Panc1 (cell line): ENCODE measurements around the gene TENT4B. TPM values are rescaled to one million over a fixed set of nuclear protein-coding genes. Genes with fewer than 3 reads are reported as not detected.

Source experiments
- ATAC-seq: fragments of 200-7000 bp; cut with Tn5 transposase; 2 replicates; pipeline ENCODE4 v1.9.1; 2020; ENCODE audit warnings: mild to moderate bottlenecking, moderate library complexity
- BruUV-seq: library from RNA; stranded (reverse); fragments of 400-500 nt; replicated peaks from 2 replicates; lab custom pipeline; 2021; lab: Mats Ljungman, UMichigan
- CTCF ChIA-PET: fragments of 300-600 bp; sonication (Branson Sonifier 250); formaldehyde crosslinking; loops from one replicate; lab custom pipeline; 2022; ENCODE audit warnings: antibody characterized with exemption; lab: Charles Lee
- POLR2A ChIA-PET: fragments of 300-600 bp; sonication (Branson Sonifier 250); formaldehyde crosslinking; loops from one replicate; lab custom pipeline; 2022; ENCODE audit warnings: antibody characterized with exemption; lab: Charles Lee
- DNase-seq: peaks from one replicate; pipeline ENCODE4 v3.0.0-alpha.2; 2010; ENCODE audit warnings: low read depth, low spot score
- H3K27ac ChIP-seq: 2 replicates; pipeline ENCODE4 v1.5.1; 2011; ENCODE audit warnings: mild to moderate bottlenecking, low read length, inconsistent platforms
- H3K27me3 ChIP-seq: fragments of 200-500 bp; sonication (Bioruptor generic); 2 replicates; pipeline ENCODE4 v1.6.0; 2014; ENCODE audit warnings: low read length, inconsistent platforms; ENCODE audit not compliant: control insufficient read depth, insufficient read depth
- H3K36me3 ChIP-seq: fragments of 200-500 bp; sonication (Bioruptor generic); 2 replicates; pipeline ENCODE4 v1.5.1; 2014; ENCODE audit warnings: inconsistent platforms, mild to moderate bottlenecking, low read length, moderate library complexity; ENCODE audit not compliant: control insufficient read depth, insufficient read depth
- H3K4me1 ChIP-seq: 2 replicates; pipeline ENCODE4 v1.5.1; 2011; ENCODE audit warnings: inconsistent platforms, mild to moderate bottlenecking, low read length, moderate library complexity; ENCODE audit not compliant: control insufficient read depth, insufficient read depth
- H3K4me3 ChIP-seq, 2 experiments: 2 replicates each; pipeline ENCODE4 v1.5.1; 2011 to 2012; ENCODE audit warnings: low read depth in 2 of 2, low read length in 2 of 2, mild to moderate bottlenecking in 2 of 2, inconsistent platforms in 1 of 2, moderate library complexity in 1 of 2
- H3K9me3 ChIP-seq: fragments of 200-500 bp; sonication (Bioruptor generic); 2 replicates; pipeline ENCODE4 v1.5.1; 2014; ENCODE audit warnings: low read depth, mild to moderate bottlenecking, inconsistent platforms, low read length, moderate library complexity; ENCODE audit not compliant: control insufficient read depth, insufficient read depth
- POLR2AphosphoS5 ChIP-seq: IDR thresholded peaks from 2 replicates; pipeline ENCODE4 v1.6.1; 2012; ENCODE audit warnings: mild to moderate bottlenecking, low read depth, low read length, moderate library complexity
- REST ChIP-seq, 2 experiments: IDR thresholded peaks; 2 replicates each; pipeline ENCODE4 v1.6.1; 2011 to 2012; ENCODE audit warnings: low read depth in 2 of 2, control low read depth in 1 of 2, low read length in 1 of 2, mild to moderate bottlenecking in 1 of 2, moderate library complexity in 1 of 2; ENCODE audit not compliant: insufficient read depth in 1 of 2
- SIN3A ChIP-seq: IDR thresholded peaks from 2 replicates; pipeline ENCODE4 v1.6.1; 2012; ENCODE audit warnings: low read depth, mild to moderate bottlenecking, low read length, moderate library complexity, borderline replicate concordance; ENCODE audit not compliant: insufficient read depth
- TCF7L2 ChIP-seq: IDR thresholded peaks from 2 replicates; pipeline ENCODE4 v1.6.1; 2011; ENCODE audit warnings: mild to moderate bottlenecking, low read depth, low read length, inconsistent platforms
- in situ Hi-C: cut with HindIII; loops from 2 replicates; pipeline ENCODE4 v1.10.0; 2016; ENCODE audit warnings: low sequenced_read_pairs, low pct_unique_long_range_greater_than_20kb
- intact Hi-C: fragments of 100-400 bp; cut with micrococcal nuclease; formaldehyde crosslinking; loops from one replicate; pipeline ENCODE4 v1.10.0; 2022; ENCODE audit not compliant: unreplicated experiment
- total RNA-seq: library from RNA; stranded (reverse); gene quantifications from one replicate; pipeline ENCODE4 v1.2.1, GENCODE V29; 2021; ENCODE audit not compliant: unreplicated experiment
- TF ChIP-seq, protein P1 (sequence below): fragments of 450-650 bp; IDR thresholded peaks from 2 replicates; pipeline ENCODE4 v1.5.1; 2017; ENCODE audit warnings: mild to moderate bottlenecking

Gene TENT4B
- total RNA-seq, 1 experiment from 2014 or later, result 9.7 TPM

GRCh38 chr16:50260206-50261159 lies 107.4 kb downstream of the TENT4B start:
- TF ChIP-seq POLR2AphosphoS5 (no peak), REST (IDR thresholded peaks at IDR 0.05; ENCODE audit: insufficient read depth in 1 of 2, low read depth in 2 of 2, low read length in 1 of 2) (no peak), TCF7L2 (no peak)
- TF ChIP-seq, protein P1, sequence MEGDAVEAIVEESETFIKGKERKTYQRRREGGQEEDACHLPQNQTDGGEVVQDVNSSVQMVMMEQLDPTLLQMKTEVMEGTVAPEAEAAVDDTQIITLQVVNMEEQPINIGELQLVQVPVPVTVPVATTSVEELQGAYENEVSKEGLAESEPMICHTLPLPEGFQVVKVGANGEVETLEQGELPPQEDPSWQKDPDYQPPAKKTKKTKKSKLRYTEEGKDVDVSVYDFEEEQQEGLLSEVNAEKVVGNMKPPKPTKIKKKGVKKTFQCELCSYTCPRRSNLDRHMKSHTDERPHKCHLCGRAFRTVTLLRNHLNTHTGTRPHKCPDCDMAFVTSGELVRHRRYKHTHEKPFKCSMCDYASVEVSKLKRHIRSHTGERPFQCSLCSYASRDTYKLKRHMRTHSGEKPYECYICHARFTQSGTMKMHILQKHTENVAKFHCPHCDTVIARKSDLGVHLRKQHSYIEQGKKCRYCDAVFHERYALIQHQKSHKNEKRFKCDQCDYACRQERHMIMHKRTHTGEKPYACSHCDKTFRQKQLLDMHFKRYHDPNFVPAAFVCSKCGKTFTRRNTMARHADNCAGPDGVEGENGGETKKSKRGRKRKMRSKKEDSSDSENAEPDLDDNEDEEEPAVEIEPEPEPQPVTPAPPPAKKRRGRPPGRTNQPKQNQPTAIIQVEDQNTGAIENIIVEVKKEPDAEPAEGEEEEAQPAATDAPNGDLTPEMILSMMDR, result no peak
- H3K36me3 ChIP-seq, result no peaks in the 10 kb centered on the region
- in situ Hi-C loops (no loop called here), intact Hi-C loops (no loop called here)
- ChIA-PET CTCF (no interaction called here), POLR2A (no interaction called here)
- no peaks in the 10 kb centered on the region for H3K4me1 ChIP-seq
- H3K27me3 ChIP-seq, result no peaks in the 10 kb centered on the region
- H3K9me3 ChIP-seq, result no peaks in the 10 kb centered on the region
- ATAC-seq (no peak), DNase-seq (no peak)
- no peak overlapping the region for H3K4me3 ChIP-seq
- H3K27ac ChIP-seq, result no peak overlapping the region
- BruUV-seq, result no TSS peak

DNA sequence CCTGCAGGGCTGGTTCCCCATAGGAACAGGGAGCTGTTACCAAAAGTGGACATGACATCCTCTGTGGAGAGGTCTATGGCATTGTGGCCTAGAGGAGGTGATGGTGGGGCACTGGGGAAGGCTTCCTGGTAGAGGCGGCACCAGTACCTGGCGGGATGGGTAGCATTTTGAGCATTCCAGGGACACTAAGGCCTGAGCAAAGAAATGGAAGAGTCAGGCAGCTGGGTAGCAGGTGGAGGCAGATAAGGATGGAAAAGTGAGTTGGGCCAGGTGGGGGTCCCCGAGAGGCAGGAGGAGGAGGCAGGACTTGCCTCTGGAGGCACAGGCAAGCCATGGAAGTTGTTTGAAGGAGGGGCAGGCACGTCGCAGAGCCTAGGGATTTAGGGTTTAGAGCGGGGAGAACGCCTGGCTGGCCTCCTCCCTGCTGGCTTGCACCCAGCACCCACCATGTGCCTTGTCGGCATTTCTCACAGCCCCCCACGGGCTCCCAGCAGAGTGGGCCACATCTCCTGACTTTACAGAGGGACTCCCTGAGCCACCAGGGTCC lies 108.1 kb downstream of the TENT4B start:
- POLR2A ChIA-PET, result no interaction called here
- no peak overlapping the region for H3K4me3 ChIP-seq
- H3K27me3 ChIP-seq, result no peaks in the 10 kb centered on the region
- no peaks in the 10 kb centered on the region for H3K9me3 ChIP-seq
- in situ Hi-C loops, result no loop called here
- intact Hi-C loops, result no loop called here
- CTCF ChIA-PET, result no interaction called here
- ATAC-seq (no peak), DNase-seq (no peak)
- H3K27ac ChIP-seq, result no peak overlapping the region
- no TSS peak for BruUV-seq
- H3K36me3 ChIP-seq, result no peaks in the 10 kb centered on the region
- peaks cover 6% of the 10 kb centered on the region; the same call in 1 of the 2 replicates for H3K4me1 ChIP-seq
- TF ChIP-seq, protein P1, result no peak
- TF ChIP-seq REST (IDR thresholded peaks at IDR 0.05; ENCODE audit: insufficient read depth in 1 of 2, low read depth in 2 of 2, low read length in 1 of 2), result no peak
- TF ChIP-seq POLR2AphosphoS5, result no peak
- no peak for TF ChIP-seq SIN3A
- TF ChIP-seq TCF7L2, result no peak
